ENCODE data around the gene ACTA1. TPM values are rescaled to one million over a fixed set of nuclear protein-coding genes. Genes with fewer than 3 reads are reported as not detected.

The ACTA1 gene
- 5.2 and 5.9 TPM in 2 replicates for total RNA-seq (2016; rRNA removed; fragmentation: Illumina TruSeq; extraction: Trizol)
- 5.1 and 5.2 TPM in 2 replicates for total RNA-seq (2016; cell fraction: cytosol; rRNA removed; fragmentation: Illumina TruSeq; extraction: Trizol; ENCODE audit: low read depth)
- 5.5 TPM in 2 replicates for total RNA-seq (2016; cell fraction: insoluble cytoplasmic fraction; rRNA removed; fragmentation: Illumina TruSeq; extraction: Trizol)
- total RNA-seq (2016; cell fraction: membrane; rRNA removed; fragmentation: Illumina TruSeq; extraction: Trizol) = 5.3 and 6.0 TPM in 2 replicates
- total RNA-seq (2016; cell fraction: nucleus; rRNA removed; fragmentation: Illumina TruSeq; extraction: Trizol) = 3.9 and 5.9 TPM in 2 replicates
- 1.4 and 3.0 TPM in 2 replicates for polyA plus RNA-seq (2011; rRNA removed)
- 1.6 and 1.8 TPM in 2 replicates for polyA plus RNA-seq (2011; cell fraction: cytosol; rRNA removed)
- polyA plus RNA-seq (2011; cell fraction: nucleus; rRNA removed) = 3.8 and 5.9 TPM in 2 replicates
- polyA plus RNA-seq (2012) = 0.86 and 1.1 TPM in 2 replicates
- polyA plus RNA-seq (2016; cell fraction: cytosol; fragmentation: Illumina TruSeq; extraction: Trizol; ENCODE audit: low read depth) = 11.4 and 12.1 TPM in 2 replicates
- polyA plus RNA-seq (2016; cell fraction: insoluble cytoplasmic fraction; fragmentation: Illumina TruSeq; extraction: Trizol; ENCODE audit: low read depth) = 11.6 and 13.4 TPM in 2 replicates
- 11.0 and 11.7 TPM in 2 replicates for polyA plus RNA-seq (2016; cell fraction: membrane; fragmentation: Illumina TruSeq; extraction: Trizol; ENCODE audit: low read depth)
- polyA plus RNA-seq (2016; cell fraction: nucleus; fragmentation: Illumina TruSeq; extraction: Trizol; ENCODE audit: insufficient read depth, low read depth) = 15.3 and 15.9 TPM in 2 replicates
- polyA minus RNA-seq (2011; rRNA and poly(A)+ RNA removed; ENCODE audit: low replicate concordance) = 1.9 TPM in 1 of 2 replicates, not detected in the other
- polyA minus RNA-seq (2011; cell fraction: cytosol; rRNA and poly(A)+ RNA removed) = 0.79 and 3.4 TPM in 2 replicates
- 0.39 and 0.99 TPM in 2 replicates for polyA minus RNA-seq (2011; cell fraction: nucleus; rRNA and poly(A)+ RNA removed)
- percentile 40 among the genes with signal in this experiment for Bru-seq, nascent RNA
- percentile 57 among the genes with signal in this experiment for BruChase-seq, experiment 1, labeled RNA remaining after a 6-hour chase
- percentile 41 among the genes with signal in this experiment for BruChase-seq, experiment 2, labeled RNA remaining after a 2-hour chase
- long read RNA-seq, experiment 1, transcript ACTA1-202 (7 exons, 1,491 nt) = major isoform, 8 of 8 reads
- long read RNA-seq, experiment 1, partial matches to known transcripts = 0 of 8 reads
- long read RNA-seq, experiment 1, other reads (novel, unspliced or antisense) = 0 of 8 reads
- long read RNA-seq, experiment 2, transcript ACTA1-202 (7 exons, 1,491 nt) = major isoform, 6 of 6 reads
- long read RNA-seq, experiment 2, partial matches to known transcripts = 0 of 6 reads
- long read RNA-seq, experiment 2, other reads (novel, unspliced or antisense) = 0 of 6 reads

DNA sequence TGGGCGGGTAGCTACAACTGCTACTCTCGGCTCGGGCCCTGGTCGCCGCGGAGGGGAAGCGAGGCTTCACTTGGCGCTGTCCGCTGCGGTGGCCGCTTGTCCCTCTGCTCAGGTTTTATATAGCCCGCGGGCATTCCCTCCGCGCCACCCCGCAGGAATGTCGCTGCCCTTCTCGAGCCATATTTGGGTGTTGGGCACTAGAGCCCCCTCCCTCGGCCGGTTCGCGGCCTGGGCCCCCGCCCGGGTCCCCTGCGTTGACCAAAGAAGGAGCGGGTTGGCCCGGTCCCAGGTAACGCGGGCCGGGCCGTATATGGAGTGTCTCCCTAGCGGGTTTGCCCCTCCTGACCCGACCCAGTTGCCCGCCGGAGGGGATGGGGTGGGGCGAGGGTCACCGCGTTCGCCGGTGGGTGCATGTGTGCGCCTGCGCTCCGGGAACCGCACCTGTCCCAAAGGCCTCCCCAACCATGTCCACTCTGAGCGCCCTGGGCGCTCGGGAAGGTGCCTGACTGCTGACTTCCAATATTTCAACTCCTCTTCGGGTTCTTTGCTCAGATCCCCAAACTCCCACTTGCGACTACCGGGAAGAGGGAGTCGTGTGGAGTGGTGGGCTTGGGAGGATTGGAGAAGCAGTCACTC is at the start of gene ACTA1:
TSS of gene ACTA1 (minus strand) at position 90 of the 636 bp plus-strand sequence. CDS start 979 bp downstream, outside the sequence.
- CTCF ChIA-PET (ENCODE audit: low intra/inter-chr PET ratio, low total read pairs) = no interaction called here
- H3K4me1 ChIP-seq (ENCODE audit: insufficient read depth, low read length) = no peaks in the 10 kb centered on the region
- H2AFZ ChIP-seq (ENCODE audit: low read length) = no peak within 1 kb of the TSS
- H3K4me3 ChIP-seq (replicated peaks in 1 of 3; ENCODE audit: insufficient read depth in 1 of 3, low read depth in 2 of 3, low read length in 3 of 3) = peak within 1 kb of the TSS; percentile 30 to 55 (median 31); a peak in 5 of 6 replicates
- peak within 1 kb of the TSS; percentile 71 for H3K4me2 ChIP-seq (ENCODE audit: low read depth, low read length)
- no TSS peak for BruUV-seq (replicated peaks)
- WGBS (ENCODE audit: low lambda C conversion rate) = 0% methylated on average over 12 of the region's 51 CpGs
- intact Hi-C loops (cut with micrococcal nuclease; ENCODE audit: unreplicated experiment) = no loop called here
- no peaks in the 10 kb centered on the region for H4K20me1 ChIP-seq (ENCODE audit: insufficient read depth, low read length)
- DNase-seq (ENCODE audit: low spot score) = no peak
- H3K27me3 ChIP-seq (ENCODE audit: control insufficient read depth in 1 of 2, insufficient read depth in 2 of 2, low read length in 2 of 2) = peaks cover 0 to 10% of the 10 kb centered on the region in 2 experiments; a peak in 2 of 5 replicates
- H3K36me3 ChIP-seq (replicated peaks in 1 of 2; ENCODE audit: control insufficient read depth in 1 of 2, insufficient read depth in 2 of 2, low read length in 2 of 2) = no peaks in the 10 kb centered on the region
- POLR2A ChIA-PET = no interaction called here
- FAIRE-seq = no peak
- no peak within 1 kb of the TSS for H3K27ac ChIP-seq (ENCODE audit: extremely low read length, insufficient read depth, low read length)
- peak; percentile 63 for ATAC-seq
- H3K9ac ChIP-seq (ENCODE audit: insufficient read depth, low read depth, low read length) = no peak within 1 kb of the TSS
- TF ChIP-seq, protein P1, sequence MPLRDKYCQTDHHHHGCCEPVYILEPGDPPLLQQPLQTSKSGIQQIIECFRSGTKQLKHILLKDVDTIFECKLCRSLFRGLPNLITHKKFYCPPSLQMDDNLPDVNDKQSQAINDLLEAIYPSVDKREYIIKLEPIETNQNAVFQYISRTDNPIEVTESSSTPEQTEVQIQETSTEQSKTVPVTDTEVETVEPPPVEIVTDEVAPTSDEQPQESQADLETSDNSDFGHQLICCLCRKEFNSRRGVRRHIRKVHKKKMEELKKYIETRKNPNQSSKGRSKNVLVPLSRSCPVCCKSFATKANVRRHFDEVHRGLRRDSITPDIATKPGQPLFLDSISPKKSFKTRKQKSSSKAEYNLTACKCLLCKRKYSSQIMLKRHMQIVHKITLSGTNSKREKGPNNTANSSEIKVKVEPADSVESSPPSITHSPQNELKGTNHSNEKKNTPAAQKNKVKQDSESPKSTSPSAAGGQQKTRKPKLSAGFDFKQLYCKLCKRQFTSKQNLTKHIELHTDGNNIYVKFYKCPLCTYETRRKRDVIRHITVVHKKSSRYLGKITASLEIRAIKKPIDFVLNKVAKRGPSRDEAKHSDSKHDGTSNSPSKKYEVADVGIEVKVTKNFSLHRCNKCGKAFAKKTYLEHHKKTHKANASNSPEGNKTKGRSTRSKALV (CRISPR knock-in tag; IDR thresholded peaks at IDR 0.05) = peak; percentile 96
- TF ChIP-seq SRF (IDR thresholded peaks at IDR 0.05; ENCODE audit: low read depth, low read length) (0 out of 2 replicates have a peak, but pooled peaks have one; percentile 26), ZNF572 (CRISPR knock-in tag; IDR thresholded peaks at IDR 0.05) (no peak), JARID2 (CRISPR knock-in tag; IDR thresholded peaks at IDR 0.05; ENCODE audit: insufficient replicate concordance) (no peak)
- TF ChIP-seq, protein P2, sequence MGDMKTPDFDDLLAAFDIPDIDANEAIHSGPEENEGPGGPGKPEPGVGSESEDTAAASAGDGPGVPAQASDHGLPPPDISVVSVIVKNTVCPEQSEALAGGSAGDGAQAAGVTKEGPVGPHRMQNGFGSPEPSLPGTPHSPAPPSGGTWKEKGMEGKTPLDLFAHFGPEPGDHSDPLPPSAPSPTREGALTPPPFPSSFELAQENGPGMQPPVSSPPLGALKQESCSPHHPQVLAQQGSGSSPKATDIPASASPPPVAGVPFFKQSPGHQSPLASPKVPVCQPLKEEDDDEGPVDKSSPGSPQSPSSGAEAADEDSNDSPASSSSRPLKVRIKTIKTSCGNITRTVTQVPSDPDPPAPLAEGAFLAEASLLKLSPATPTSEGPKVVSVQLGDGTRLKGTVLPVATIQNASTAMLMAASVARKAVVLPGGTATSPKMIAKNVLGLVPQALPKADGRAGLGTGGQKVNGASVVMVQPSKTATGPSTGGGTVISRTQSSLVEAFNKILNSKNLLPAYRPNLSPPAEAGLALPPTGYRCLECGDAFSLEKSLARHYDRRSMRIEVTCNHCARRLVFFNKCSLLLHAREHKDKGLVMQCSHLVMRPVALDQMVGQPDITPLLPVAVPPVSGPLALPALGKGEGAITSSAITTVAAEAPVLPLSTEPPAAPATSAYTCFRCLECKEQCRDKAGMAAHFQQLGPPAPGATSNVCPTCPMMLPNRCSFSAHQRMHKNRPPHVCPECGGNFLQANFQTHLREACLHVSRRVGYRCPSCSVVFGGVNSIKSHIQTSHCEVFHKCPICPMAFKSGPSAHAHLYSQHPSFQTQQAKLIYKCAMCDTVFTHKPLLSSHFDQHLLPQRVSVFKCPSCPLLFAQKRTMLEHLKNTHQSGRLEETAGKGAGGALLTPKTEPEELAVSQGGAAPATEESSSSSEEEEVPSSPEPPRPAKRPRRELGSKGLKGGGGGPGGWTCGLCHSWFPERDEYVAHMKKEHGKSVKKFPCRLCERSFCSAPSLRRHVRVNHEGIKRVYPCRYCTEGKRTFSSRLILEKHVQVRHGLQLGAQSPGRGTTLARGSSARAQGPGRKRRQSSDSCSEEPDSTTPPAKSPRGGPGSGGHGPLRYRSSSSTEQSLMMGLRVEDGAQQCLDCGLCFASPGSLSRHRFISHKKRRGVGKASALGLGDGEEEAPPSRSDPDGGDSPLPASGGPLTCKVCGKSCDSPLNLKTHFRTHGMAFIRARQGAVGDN (CRISPR knock-in tag; IDR thresholded peaks at IDR 0.05) = peak; percentile 26; the same call in 1 of the 2 replicates
- TF ChIP-seq, protein P3, sequence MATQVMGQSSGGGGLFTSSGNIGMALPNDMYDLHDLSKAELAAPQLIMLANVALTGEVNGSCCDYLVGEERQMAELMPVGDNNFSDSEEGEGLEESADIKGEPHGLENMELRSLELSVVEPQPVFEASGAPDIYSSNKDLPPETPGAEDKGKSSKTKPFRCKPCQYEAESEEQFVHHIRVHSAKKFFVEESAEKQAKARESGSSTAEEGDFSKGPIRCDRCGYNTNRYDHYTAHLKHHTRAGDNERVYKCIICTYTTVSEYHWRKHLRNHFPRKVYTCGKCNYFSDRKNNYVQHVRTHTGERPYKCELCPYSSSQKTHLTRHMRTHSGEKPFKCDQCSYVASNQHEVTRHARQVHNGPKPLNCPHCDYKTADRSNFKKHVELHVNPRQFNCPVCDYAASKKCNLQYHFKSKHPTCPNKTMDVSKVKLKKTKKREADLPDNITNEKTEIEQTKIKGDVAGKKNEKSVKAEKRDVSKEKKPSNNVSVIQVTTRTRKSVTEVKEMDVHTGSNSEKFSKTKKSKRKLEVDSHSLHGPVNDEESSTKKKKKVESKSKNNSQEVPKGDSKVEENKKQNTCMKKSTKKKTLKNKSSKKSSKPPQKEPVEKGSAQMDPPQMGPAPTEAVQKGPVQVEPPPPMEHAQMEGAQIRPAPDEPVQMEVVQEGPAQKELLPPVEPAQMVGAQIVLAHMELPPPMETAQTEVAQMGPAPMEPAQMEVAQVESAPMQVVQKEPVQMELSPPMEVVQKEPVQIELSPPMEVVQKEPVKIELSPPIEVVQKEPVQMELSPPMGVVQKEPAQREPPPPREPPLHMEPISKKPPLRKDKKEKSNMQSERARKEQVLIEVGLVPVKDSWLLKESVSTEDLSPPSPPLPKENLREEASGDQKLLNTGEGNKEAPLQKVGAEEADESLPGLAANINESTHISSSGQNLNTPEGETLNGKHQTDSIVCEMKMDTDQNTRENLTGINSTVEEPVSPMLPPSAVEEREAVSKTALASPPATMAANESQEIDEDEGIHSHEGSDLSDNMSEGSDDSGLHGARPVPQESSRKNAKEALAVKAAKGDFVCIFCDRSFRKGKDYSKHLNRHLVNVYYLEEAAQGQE (IDR thresholded peaks at IDR 0.05; ENCODE audit: borderline replicate concordance in 1 of 2, low read depth in 1 of 2, low read length in 2 of 2) = peak in 1 of 2 experiments; percentile 29; a peak in 1 of 4 replicates
- in situ Hi-C loops (cut with HindIII; ENCODE audit: extremely low pct_ligation_motif_present, low pct_unique_long_range_greater_than_20kb) = no loop called here
- no peaks in the 10 kb centered on the region for H3K9me3 ChIP-seq (ENCODE audit: low read length)
- no peaks in the 10 kb centered on the region for H3K79me2 ChIP-seq (ENCODE audit: insufficient read depth, low read length)
